Endothelial cell (in vitro differentiated cells): Measurements from ENCODE around the gene PIAS2. TPM values are rescaled to one million over a fixed set of nuclear protein-coding genes. Genes with fewer than 3 reads are reported as not detected.
A peak's percentile ranks its signal among the peaks of the same experiment; 100 is the strongest.

Source experiments
- DNase-seq: peaks from one replicate; pipeline ENCODE4 v3.0.0; 2021; ENCODE audit warnings: low spot score
- H3K27ac Mint-ChIP-seq: one replicate; pipeline ENCODE4 v1.8.0; 2021; ENCODE audit warnings: mixed read lengths, inconsistent platforms; ENCODE audit not compliant: unreplicated experiment
- H3K27me3 Mint-ChIP-seq: one replicate; pipeline ENCODE4 v1.8.0; 2021; ENCODE audit warnings: mild to moderate bottlenecking, moderate library complexity, mixed read lengths, inconsistent platforms; ENCODE audit not compliant: unreplicated experiment
- H3K36me3 Mint-ChIP-seq: one replicate; pipeline ENCODE4 v1.8.0; 2021; ENCODE audit warnings: mild to moderate bottlenecking, low read depth, mixed read lengths, inconsistent platforms; ENCODE audit not compliant: unreplicated experiment
- H3K4me1 Mint-ChIP-seq: one replicate; pipeline ENCODE4 v1.8.0; 2021; ENCODE audit warnings: mild to moderate bottlenecking, mixed read lengths, inconsistent platforms; ENCODE audit not compliant: unreplicated experiment
- H3K4me3 Mint-ChIP-seq: one replicate; pipeline ENCODE4 v1.8.0; 2021; ENCODE audit warnings: mild to moderate bottlenecking, mixed read lengths, inconsistent platforms; ENCODE audit not compliant: unreplicated experiment
- H3K9me3 Mint-ChIP-seq: one replicate; pipeline ENCODE4 v1.8.0; 2021; ENCODE audit warnings: mixed read lengths, inconsistent platforms; ENCODE audit not compliant: unreplicated experiment
- total RNA-seq: library from RNA; stranded (reverse); fragmentation: NEBNext Ultra II Directional; extraction: Animal tissue kit (Norgen Biotek cat#: 25700); gene quantifications from one replicate; pipeline ENCODE4 v1.2.1, GENCODE V29; 2021; ENCODE audit not compliant: unreplicated experiment
- TF ChIP-seq, protein P1 (sequence below): fragments of 200-600 bp; sonication (generic); IDR thresholded peaks from one replicate; pipeline ENCODE4 v1.5.0; 2021; ENCODE audit warnings: antibody characterized with exemption; ENCODE audit not compliant: unreplicated experiment

The PIAS2 gene
- total RNA-seq, 1 donor from 2014 or later, result 47.5 TPM

DNA sequence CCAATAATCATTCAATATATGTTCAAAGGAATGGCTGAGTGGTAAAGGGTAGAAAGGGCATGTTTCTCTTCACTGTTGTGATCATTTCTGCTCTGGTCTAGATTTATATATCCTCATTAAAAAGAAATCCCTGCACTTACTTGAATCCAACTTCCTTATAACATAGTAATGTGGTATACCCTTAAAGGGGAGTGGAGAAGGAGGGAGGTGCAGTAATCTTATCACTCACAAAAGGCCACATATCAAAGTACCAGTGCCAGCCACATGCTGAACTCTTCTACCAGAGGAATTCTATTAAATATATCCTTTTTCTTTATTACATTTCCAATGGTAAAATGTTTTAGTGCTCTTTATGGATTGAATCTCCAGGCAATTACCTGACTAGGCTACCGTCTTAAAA, 3.3 kb upstream of the PIAS2 start:
- TF ChIP-seq, protein P1, sequence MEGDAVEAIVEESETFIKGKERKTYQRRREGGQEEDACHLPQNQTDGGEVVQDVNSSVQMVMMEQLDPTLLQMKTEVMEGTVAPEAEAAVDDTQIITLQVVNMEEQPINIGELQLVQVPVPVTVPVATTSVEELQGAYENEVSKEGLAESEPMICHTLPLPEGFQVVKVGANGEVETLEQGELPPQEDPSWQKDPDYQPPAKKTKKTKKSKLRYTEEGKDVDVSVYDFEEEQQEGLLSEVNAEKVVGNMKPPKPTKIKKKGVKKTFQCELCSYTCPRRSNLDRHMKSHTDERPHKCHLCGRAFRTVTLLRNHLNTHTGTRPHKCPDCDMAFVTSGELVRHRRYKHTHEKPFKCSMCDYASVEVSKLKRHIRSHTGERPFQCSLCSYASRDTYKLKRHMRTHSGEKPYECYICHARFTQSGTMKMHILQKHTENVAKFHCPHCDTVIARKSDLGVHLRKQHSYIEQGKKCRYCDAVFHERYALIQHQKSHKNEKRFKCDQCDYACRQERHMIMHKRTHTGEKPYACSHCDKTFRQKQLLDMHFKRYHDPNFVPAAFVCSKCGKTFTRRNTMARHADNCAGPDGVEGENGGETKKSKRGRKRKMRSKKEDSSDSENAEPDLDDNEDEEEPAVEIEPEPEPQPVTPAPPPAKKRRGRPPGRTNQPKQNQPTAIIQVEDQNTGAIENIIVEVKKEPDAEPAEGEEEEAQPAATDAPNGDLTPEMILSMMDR, result no peak
- Mint-ChIP-seq H3K9me3 (no peaks in the 10 kb centered on the region), H3K4me3 (no peak overlapping the region), H3K4me1 (peaks cover 20% of the 10 kb centered on the region), H3K36me3 (peaks cover 5% of the 10 kb centered on the region), H3K27me3 (peaks cover 6% of the 10 kb centered on the region), H3K27ac (no peak overlapping the region)
- DNase-seq, result no peak

DNA sequence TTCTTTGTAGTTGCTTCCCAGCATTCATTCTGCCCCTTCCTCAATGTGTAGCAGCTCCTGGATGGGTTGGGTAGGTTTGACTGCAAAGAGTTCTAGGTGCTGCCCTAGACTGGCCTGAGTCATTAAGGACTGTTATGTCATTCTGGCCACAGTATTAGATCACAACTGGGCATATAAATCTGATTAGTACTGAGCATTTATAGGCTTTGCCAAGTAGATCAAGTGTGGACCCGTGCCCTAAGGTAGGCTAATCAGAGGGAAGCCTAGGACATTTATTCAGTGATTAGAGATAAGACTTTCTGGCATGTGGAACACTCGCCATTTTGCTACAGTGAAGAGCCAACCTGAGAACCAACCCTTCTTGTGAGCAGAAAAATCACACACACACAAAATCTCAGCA, 2.8 kb upstream of the PIAS2 start:
- peaks cover 26% of the 10 kb centered on the region for H3K4me1 Mint-ChIP-seq
- DNase-seq, result no peak
- no peak overlapping the region for H3K4me3 Mint-ChIP-seq
- no peaks in the 10 kb centered on the region for H3K9me3 Mint-ChIP-seq
- TF ChIP-seq, protein P1, result no peak
- no peak overlapping the region for H3K27ac Mint-ChIP-seq
- H3K27me3 Mint-ChIP-seq, result peaks cover 6% of the 10 kb centered on the region
- H3K36me3 Mint-ChIP-seq, result peaks cover 5% of the 10 kb centered on the region

DNA sequence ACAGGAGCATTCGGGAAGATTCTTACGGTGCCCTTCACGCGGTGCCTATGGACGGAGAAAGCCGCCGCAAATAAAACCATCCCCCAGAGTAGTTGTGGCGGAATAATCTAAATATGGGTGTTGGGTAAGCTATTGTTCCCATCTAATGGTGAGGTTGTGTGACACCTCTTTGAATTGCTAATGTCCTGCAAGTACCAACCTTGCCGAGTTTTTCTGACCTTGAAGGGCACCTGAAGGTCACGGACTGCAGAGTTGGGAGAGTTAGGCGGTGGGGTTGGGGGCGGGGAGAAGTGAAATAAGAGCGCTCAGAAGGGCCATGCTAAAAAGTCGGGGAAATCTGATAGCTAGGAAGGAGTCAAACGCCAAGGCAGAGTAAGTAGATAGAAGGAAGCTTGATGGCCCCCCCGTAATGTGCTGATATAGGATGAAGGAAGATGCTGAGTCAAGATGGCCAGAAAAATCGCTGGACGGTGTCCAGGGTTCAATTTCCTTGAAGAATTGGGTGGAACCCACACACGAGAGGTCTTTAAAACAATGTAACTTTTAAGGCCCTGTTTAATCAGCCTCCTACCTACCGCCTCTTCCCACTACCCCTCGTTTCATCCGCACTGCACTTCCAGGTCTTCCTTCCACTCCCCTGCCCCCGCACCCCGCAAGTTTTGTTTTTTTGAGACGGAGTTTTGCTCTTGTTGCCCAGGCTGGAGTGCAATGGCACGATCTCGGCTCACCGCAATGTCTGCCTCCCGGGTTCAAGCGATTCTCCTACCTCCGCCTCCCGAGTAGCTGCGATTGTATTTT, 695 bp upstream of the PIAS2 start:
- peak overlapping the region; percentile 90 for H3K4me3 Mint-ChIP-seq
- H3K4me1 Mint-ChIP-seq, result peaks cover 45% of the 10 kb centered on the region
- TF ChIP-seq, protein P1, result no peak
- peaks cover 8% of the 10 kb centered on the region for H3K36me3 Mint-ChIP-seq
- no peaks in the 10 kb centered on the region for H3K9me3 Mint-ChIP-seq
- DNase-seq, result peak; percentile 10
- peak overlapping the region; percentile 98 for H3K27ac Mint-ChIP-seq
- peaks cover 6% of the 10 kb centered on the region for H3K27me3 Mint-ChIP-seq

- TF ChIP-seq, protein P1, result no peak
- H3K4me3 Mint-ChIP-seq, result peak overlapping the region; percentile 95
- H3K36me3 Mint-ChIP-seq, result peaks cover 8% of the 10 kb centered on the region
- peak overlapping the region; percentile 87 for H3K27ac Mint-ChIP-seq
- H3K27me3 Mint-ChIP-seq, result peaks cover 6% of the 10 kb centered on the region
- no peaks in the 10 kb centered on the region for H3K9me3 Mint-ChIP-seq
- H3K4me1 Mint-ChIP-seq, result peaks cover 53% of the 10 kb centered on the region
- no peak for DNase-seq
These were observed 678 bp downstream of the PIAS2 start for GRCh38 chr18:46916551-46917107.

DNA sequence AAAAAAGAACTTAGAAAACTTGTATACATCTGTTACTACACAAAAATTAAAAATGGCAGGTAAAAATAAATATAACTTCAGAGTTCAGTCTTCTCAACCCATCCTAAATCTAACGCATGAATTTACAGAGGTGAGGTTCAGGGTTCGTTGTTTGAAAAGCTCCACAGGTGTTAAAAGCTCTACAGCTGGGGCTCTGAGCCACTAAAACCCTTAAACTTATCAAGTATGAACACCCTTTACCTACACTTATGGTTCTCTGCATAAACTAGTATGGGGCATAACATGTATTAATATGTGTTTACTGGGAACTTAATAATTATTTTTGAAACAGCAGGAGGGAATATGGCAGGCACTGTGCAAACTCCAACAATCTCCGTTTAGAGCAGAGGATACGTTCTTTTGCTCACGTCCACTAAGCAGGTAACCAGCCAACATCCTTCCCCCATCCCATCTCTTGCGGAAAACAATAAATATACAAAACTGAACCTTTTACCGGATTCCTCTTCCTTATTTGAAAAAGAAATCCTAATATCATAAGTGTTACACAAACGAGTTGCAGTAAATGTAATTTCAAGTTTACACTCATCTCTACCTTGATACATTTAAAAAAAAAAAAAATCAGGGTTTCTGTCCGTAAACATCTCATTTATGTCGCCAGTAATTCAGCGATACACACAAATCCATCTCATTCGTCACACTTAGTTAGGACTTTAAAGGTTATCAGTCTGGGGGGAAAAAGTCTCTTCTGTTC, 1.3 kb downstream of the PIAS2 start:
- peaks cover 55% of the 10 kb centered on the region for H3K4me1 Mint-ChIP-seq
- no peak for DNase-seq
- peaks cover 8% of the 10 kb centered on the region for H3K36me3 Mint-ChIP-seq
- peak overlapping the region; percentile 95 for H3K4me3 Mint-ChIP-seq
- TF ChIP-seq, protein P1, result no peak
- H3K27ac Mint-ChIP-seq, result peak overlapping the region; percentile 87
- no peaks in the 10 kb centered on the region for H3K9me3 Mint-ChIP-seq
- H3K27me3 Mint-ChIP-seq, result peaks cover 6% of the 10 kb centered on the region
